ENCODE measurements around the gene BCAT1. TPM values are rescaled to one million over a fixed set of nuclear protein-coding genes. Genes with fewer than 3 reads are reported as not detected.
"Not testable (repeated sequence)": the region's sequence is repeated elsewhere in the genome, so short reads cannot be mapped to it uniquely, and the experiment has no call there.

BCAT1 gene
- total RNA-seq, 1 experiment from 2014 or later = 101 TPM

DNA sequence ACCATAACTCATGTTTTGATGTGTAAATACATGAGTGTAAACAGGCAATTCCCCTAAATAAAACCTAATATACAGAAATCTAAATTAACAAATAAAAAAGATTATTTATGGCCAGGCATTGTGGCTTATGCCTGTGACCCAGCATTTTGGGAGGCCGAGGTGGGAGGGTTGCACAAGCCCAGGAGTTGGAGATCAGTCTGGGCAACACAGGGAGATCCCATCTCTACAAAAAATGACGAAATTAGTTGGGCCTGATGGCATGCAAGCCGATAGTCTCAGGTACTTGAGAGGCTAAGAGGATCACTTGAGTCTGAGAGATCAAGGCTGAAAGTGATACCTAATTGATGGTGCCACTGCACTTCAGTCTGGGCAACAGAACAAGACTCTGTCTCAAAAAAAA, 48.7 kb downstream of the BCAT1 start:
- no peak for DNase-seq (ENCODE audit: low read depth)

DNA sequence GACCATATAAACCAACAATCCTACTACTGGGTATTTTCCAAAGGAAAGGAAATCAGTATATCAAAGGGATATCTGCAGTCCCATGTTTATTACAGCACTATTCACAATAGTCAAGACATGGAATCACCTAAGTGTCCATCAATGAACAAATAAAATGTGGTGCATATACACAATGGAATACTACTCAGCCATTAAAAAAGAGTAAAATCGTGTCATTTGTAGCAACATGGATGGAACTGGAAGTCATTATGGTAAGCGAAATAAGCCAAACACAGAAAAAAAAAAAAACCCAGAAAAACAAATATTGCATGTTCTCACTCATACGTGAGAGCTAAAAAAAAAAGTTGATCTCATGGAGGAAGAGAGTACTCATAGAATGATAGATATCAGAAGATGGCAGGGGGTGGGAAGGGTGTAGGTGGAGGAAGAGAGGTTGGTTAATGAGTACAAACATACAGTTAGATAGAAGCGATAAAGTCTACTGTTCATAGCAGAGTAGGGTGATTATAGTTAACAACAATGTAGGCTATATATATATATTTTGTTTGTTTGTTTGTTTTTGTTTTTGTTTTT, 49.3 kb downstream of the BCAT1 start:
- no peak for DNase-seq (ENCODE audit: low read depth)

DNA sequence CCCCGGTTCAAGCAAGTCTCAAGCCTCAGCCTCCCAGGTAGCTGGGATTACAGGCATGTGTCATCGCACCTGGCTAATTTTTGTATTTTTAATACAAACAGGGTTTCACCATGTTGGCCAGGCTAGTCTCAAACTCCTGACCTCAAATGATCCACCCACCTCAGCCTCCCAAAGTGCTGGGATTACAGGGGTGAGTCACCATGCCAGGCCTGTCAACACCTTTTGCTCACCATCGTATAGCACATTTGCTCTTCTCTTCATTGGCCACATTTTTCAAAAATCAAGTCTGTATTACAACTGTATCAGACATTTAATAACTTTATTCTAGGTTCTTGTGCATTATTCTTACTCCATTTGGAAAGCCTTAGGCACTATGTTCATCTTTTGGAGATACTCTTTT, 50.3 kb downstream of the BCAT1 start:
- peak; percentile 54 for DNase-seq (ENCODE audit: low read depth)

DNA sequence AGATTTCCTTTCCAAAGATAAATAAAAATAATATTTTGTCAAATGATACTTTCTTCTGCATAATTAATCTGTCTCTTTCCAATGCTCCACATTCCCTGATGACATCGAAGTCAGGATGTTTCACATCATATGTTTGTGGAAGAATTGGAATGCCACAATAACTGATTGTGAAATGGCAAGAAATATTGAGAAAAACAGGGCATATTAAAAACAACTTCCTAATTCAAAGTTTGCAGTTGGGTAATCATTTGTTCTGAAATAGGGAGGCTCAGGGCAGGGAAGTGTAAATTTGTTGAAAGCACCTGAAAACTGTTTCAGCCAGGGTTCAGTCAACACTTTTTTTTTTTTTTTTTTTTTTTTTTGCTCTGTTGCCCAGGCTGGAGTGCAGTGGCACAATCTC, 50.7 kb downstream of the BCAT1 start:
- no peak for DNase-seq (ENCODE audit: low read depth)

DNA sequence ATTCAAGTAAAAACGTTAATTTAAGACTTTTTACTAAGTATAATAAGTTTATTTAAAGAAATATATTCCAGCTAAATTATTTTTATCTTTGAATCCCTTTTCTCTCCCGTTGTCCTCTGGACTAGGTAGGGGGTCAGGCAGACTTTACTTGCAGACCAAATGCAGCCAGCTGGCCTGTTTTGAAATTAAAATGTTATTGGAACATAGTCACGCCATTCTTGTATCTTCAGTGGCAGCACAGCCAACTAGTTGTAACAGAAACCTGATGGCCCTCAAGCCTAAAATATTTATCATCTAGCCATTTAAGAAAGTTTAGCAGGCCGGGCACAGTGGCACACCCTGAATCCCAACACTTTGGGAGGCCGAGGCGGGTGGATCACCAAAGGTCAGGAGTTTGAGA, 52.7 kb downstream of the BCAT1 start:
- no peak for DNase-seq (ENCODE audit: low read depth)

DNA sequence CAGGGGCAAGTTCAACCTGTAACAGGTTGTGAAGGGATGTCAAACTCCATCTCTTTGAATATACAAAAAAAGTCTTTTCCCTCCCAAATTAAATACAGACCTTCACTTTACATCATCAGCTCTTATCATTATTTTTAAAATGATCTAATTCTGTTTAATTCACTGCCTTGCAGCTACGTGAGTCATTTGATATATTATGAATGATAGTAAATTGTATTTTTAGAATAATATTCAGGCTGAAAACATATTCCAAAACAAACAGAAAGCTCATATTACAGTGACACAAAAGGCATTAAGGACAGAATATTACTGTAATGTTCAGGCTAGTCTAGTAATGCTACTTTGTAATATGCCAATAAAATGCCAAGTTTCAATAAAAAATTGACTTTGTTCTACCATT, 53.3 kb downstream of the BCAT1 start:
- DNase-seq (ENCODE audit: low read depth) = no peak

DNA sequence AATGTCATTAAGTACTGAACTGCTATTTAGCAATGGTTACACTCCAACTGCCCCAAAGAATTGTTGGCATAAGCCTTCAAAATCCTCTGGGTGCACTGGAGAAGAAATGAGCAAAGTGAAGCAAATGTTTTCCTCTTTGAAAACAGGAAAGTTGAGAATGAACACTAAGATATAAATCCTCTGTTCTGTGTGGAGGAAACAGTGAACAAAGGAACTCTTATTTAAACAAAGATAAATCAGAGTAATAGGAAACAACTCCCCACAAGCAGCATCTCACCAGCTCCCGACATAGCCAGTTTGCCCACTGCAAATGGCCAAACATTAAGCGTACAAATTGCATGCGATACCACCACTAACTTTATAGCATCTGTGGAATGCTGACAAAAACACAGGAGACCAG, 54.0 kb downstream of the BCAT1 start:
- no peak for DNase-seq (ENCODE audit: low read depth)

DNA sequence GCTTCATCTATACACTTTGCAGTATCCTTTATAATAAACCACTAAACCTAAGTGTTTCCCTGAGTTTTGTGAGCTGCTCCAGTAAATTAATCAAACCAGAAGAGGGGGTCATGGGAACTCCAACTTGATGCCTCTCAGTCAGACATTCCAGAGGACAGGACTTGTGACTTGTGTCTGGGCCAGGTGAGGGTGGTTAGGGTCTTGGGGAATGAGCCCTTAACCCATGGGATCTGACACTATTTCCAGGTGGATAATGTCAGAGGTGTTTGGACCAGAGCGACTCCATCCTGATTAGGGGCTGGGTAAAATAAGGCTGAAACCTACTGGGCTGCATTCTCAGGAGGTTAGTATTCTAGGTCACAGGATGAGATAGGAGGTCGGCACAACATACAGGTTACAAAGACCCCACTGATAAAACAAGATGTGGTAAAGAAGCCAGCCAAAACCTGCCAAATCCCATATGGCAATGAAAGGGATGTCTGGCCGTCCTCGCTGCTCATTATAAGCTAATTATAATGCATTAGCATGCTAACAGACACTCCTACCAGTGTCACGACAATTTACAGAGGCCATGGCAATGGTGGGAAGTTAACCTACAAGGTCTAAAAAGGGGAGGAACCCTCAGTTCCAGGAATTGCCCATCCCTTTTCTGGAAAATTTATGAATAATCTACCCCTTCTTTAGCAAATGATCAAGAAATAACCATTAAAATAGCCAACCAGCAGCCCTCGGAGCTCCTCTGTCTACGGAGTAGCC, 58.7 kb downstream of the BCAT1 start:
- no peak for DNase-seq (ENCODE audit: low read depth)

DNA sequence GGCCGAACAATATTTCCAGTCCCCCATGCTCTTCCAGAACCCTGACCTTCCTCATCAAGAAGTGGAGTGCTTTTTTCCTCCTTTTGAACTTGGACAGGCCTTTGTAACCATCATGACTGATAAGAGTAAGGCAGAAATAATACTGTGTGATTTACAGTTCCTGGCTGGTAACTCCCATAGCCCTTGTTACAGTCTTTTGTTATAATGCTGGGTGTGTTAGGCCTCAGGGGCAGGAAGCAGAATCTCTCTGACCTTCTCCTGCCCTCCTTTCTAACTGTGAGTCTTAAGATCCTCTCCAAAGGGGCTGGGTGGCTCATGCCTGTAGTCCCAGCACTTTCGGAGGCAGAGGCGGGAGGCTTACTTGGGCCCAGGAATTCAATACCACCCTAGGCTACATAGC, 59.5 kb downstream of the BCAT1 start:
- no peak for DNase-seq (ENCODE audit: low read depth)

DNA sequence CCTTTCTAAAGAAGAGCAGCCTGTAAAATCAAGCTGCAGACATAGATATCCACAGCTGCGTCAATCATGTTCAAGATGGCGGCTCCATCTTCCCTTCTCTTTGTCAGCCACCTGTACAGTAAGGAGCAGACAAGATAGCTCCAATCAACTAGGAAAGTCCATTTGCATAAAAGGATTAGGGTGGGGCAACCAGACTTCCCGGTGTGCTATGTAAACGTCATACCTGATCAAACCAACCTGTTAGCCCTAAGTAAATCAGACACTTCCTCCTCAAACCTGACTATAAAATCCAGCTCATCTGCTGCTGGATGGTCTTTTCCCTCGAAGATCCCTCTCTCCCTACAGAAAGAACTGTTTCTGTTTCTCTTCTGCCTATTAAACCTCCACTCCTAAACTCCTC, 60.1 kb downstream of the BCAT1 start:
- DNase-seq (ENCODE audit: low read depth) = no peak

DNA sequence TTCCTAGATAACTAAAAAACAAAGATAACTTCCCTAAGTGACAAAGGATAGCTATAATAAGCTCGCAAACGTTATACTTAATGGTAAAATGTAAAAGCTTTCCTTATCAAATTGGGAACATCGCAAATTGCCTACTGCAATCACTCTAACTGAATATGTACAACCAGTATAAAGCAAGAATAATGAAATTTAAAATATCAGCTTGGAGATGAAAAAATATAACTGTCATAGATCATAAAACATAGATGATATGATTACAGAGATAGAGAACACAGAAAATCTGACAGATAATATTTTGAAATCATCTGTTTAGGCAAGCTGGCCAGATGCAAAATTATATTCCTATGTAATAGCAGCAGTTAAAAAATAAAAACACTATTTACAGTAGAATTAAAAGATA, 64.0 kb downstream of the BCAT1 start:
- DNase-seq (ENCODE audit: low read depth) = no peak

DNA sequence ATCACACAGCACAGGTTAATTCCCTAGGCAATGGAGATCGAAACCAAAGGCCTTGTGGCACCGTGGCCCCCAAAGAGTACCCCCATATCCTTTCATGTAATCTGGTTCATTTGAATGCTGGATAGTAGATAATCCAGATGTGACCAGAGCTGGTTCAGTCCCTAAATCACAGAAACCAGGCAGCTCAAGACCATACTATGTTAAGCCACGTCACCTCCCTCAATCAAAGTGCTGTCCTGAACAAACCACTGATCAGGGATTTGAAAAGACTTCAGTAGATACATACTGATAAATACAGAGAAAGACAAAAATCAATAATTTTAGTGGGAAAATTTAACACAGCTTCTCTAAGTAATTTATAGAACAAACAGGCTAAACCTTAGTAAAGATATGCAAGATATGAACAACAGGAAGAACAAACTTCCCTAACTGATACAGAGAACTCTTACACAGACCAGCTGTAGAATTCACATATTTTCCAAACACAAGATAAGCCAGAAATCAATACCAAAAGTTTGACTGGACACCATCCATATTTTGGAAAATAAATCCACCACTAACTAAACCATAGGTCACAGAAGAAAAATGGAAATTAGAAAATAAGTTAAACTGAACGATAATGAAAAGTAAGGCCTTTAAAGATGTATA, 67.1 kb downstream of the BCAT1 start:
- no peak for DNase-seq (ENCODE audit: low read depth)

DNA sequence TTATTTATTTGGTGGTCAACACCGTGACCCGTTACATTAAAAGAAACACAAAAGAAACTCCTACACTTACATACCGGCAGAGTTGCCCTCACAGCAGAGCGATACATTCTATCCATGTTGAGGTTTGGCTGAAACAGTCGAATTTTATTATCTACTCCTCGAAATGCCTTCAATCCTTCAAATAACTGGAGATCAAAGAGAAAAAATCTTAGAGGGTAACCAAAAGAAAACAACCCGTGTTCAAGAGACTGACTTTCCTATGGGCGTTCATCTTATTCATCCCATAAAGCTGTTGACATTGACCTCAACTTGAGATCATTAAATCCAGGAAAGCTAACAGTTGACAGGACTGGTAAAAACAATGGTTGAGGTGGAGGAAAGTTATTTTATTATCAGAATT, 67.7 kb downstream of the BCAT1 start:
- no peak for DNase-seq (ENCODE audit: low read depth)

DNA sequence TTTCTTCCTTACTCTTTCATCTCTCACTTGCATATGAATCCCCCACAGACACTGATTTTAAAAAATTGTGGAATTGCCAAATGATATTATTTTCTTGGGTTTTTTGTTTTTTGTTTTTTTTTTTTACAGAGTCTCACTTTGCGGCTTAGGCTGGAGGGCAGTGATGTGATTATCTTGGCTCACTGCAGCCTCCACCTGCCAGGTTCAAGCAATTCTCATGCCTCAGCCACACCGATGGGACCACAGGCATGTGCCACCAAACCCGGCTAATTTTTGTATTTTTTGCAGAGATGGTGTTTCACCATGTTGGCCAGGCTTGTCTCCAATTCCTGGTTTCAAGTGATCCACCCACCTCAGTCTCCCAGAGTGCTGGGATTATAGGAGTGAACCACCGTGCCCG, 68.2 kb downstream of the BCAT1 start:
- no peak for DNase-seq (ENCODE audit: low read depth)

DNA sequence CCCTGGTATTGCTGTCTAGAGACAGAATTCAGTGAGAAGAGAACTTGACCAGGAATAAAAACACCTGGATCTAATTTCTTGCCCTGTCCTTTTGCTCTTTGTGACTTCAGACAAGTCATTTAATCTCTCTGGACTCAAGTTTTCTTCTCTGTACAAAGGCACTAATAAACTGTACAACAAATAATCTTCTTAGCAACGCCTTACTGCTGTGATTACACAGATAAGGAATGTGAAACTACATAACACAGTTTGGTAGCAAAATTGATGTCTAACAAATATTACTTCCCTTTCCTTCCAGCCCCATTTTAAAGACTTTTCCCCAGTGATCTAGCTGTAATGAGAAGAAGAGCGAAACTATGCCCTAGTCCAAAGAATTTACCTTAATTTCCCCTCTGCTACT, 69.3 kb downstream of the BCAT1 start:
- no peak for DNase-seq (ENCODE audit: low read depth)

DNA sequence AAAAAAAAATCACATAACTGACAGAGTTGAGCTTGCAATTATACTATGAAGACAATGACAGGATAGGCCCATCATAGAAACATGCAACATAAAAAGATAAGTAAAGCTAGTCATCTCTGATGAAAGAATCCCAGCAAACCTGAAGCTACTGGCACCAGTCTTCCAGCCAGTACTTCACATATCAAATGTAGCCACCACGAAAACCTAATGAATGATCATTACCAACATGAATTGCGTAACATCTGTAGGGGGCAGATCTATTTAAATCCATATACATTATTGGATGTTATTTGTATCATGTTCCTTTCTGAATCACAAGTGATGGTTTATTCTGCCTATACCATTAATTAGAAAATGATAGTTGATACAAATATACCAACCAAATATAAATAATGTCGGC, 73.9 kb downstream of the BCAT1 start:
- no peak for DNase-seq (ENCODE audit: low read depth)

DNA sequence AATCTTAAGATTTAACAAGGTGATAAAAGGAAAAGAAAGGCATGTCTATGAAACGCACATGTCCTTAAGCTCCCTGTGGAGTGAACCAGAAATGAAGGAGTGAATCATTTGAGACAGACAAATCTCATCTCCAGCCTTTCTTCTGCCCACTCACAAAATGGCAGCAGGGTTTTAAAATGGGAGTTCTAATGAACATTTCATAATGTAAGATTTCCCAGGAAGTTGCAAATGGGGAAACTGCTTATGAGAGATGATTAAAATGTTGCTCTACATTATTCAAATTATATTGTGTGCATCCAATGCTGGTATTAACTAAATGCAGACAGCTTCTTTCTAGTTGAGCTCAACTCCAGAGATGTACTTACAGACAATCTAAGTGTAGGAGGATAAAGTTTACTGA, 76.7 kb downstream of the BCAT1 start:
- no peak for DNase-seq (ENCODE audit: low read depth)

DNA sequence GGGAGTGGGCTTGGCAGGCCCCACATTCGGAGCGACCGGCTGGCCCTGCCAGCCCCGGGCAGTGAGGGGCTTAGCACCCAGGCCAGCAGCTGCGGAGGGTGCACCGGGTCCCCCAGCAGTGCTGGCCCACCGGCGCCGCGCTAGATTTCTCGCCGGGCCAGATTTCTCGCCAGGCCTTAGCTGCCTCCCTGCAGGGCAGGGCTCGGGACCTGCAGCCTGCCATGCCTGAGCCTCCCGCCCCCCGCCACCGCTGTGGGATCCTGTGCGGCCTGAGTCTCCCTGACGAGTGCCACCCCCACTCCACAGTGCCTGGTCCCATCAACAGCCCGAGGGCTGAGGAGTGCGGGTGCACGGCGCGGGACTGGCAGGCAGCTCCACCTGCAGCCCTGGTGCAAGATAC, 82.8 kb downstream of the BCAT1 start:
- DNase-seq (ENCODE audit: low read depth) = not testable (repeated sequence)

DNA sequence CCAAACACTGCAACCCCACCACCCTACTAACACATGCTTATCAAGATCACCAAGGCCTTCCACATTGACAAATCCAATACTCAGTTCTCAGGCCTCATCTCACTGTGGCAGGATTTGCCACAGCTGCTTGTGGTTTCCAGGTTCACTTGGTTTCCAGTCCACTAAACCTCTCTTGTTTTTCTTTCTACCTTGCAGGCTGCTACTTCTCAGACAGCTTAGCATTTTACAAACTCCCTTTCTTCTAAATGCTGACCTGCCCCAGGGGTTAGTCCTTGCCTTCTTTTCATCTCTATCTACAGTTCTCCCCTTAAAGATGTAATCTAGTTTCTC, 84.1 kb downstream of the BCAT1 start:
- DNase-seq (ENCODE audit: low read depth) = peak; percentile 48

DNA sequence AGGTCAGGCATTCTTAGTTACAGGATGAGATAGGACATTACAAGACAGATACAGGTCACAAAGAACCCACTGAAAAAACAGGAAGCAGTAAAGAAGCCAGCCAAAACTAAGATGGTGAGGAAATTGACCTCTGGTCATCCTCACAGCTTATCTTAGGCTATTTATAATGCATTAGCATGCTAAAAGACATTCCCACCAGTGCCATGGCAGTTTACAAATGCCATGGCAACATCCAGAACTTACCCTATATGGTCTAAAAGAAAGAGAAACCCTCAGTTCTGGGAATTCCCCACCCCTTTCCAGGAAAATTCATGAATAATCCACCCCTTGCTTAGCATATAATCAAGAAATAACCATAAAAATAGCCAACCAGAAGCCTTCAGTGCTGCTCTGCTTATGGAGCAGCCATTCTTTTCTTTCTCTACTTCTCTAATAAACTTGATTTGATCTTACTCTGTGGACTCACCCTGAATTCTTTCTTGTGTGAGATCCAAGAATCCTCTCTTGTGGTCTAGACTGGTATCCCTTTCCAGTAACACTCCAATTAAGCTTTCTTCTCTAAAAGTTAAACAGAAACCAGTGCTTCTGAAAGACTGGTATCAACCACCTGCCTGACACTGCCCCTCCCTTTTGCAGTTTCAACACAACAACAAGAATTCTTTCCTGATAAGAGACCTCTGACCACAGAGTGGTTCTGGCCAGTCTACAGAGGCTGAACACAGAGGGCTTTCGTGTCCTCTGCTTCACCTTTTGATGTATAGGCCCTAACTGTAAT, 86.9 kb downstream of the BCAT1 start:
- no peak for DNase-seq (ENCODE audit: low read depth)

DNA sequence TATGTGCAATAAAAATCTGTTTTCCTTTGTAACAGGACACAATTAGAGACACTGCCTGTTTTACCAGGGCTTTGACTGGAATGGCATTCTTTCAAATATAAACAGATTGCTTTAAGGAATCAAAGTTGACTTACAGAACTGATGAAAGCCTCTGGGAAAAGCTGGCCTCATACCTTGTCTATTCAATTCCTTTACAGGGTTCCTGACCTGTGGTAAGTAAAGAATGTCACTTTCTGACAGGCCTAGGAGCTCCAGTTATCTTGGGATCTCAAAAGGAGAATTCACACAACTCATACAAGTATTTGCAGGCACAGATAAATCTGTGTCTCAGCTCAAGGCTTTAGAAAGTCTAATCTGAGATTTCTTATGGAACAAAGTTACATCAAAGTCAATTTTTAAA, 88.4 kb downstream of the BCAT1 start:
- no peak for DNase-seq (ENCODE audit: low read depth)

DNA sequence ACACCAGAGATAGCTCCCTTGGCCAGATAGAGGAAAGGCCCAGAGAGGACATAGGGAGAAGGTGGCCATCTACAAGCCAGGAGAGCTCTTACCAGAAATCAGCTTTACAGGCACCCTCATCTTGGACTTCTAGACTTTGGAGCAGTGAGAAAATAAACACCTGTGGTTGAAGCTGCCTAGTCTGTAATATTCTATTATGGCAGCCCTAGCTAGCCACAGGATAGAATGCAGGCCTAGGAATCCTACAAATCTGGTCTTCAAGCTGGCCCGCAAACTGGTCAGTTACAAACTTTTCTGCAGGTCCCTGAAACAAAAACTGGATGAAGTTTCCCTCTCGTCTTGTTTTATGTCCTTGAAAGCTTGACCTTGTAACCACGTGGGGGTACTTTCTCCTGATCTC, 92.4 kb downstream of the BCAT1 start:
- no peak for DNase-seq (ENCODE audit: low read depth)

DNA sequence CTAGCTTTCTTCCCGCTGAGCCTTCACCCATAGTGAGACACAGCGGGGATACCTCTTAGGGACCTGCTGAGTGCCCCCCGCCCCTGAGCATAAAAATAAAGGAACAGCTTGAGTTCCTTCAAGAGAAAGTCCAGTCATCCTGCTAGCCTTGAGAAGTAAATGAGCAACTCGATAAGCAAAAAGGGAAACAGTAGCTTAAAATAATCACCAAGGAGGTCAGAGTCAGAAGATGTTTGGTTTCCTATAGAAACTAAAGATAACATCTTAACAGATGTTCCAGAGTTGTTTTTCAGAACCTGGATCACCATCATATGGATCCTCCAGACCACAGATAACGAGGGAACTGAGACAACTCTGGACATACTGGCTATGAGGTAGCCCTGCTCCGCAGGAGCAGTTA, 94.0 kb downstream of the BCAT1 start:
- DNase-seq (ENCODE audit: low read depth) = no peak

Measured in Daoy (cell line).